ENCODE data around the gene LIG1.

DNA sequence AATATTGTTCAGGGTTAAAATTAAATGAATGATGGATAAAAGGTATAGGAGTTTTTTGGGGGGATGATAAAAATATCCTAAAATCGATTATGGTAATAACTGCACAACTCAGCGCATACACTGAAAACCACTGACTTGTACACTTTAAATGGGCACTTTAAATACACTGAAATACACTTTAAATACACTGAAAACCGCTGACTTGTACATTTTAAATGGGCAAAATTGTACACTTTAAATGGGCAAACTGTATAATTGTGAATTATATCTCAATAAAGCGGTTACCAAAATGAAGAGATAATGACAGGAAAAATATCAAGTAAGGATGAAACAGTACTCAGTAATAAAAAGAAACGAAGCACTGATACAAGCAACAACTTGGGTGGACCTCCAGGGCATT is 1.5 kb downstream of the LIG1 start:
- TF ChIP-seq ZNF791 (tag by site-specific recombination; IDR thresholded peaks at IDR 0.05), result no peak
- TF ChIP-seq ZNF792 (tag by site-specific recombination; IDR thresholded peaks at IDR 0.05), result no peak
- no peak for TF ChIP-seq ZSCAN16 (tag by site-specific recombination; IDR thresholded peaks at IDR 0.05)
- TF ChIP-seq, protein P1, sequence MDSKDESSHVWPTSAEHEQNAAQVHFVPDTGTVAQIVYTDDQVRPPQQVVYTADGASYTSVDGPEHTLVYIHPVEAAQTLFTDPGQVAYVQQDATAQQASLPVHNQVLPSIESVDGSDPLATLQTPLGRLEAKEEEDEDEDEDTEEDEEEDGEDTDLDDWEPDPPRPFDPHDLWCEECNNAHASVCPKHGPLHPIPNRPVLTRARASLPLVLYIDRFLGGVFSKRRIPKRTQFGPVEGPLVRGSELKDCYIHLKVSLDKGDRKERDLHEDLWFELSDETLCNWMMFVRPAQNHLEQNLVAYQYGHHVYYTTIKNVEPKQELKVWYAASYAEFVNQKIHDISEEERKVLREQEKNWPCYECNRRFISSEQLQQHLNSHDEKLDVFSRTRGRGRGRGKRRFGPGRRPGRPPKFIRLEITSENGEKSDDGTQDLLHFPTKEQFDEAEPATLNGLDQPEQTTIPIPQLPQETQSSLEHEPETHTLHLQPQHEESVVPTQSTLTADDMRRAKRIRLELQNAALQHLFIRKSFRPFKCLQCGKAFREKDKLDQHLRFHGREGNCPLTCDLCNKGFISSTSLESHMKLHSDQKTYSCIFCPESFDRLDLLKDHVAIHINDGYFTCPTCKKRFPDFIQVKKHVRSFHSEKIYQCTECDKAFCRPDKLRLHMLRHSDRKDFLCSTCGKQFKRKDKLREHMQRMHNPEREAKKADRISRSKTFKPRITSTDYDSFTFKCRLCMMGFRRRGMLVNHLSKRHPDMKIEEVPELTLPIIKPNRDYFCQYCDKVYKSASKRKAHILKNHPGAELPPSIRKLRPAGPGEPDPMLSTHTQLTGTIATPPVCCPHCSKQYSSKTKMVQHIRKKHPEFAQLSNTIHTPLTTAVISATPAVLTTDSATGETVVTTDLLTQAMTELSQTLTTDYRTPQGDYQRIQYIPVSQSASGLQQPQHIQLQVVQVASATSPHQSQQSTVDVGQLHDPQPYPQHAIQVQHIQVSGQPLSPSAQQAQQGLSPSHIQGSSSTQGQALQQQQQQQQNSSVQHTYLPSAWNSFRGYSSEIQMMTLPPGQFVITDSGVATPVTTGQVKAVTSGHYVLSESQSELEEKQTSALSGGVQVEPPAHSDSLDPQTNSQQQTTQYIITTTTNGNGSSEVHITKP (tag by site-specific recombination; IDR thresholded peaks at IDR 0.05), result no peak
- TF ChIP-seq ZNF292 (tag by site-specific recombination; IDR thresholded peaks at IDR 0.05; ENCODE audit: borderline replicate concordance, low read depth), result no peak
- no peak for TF ChIP-seq ZNF114 (tag by site-specific recombination; IDR thresholded peaks at IDR 0.05)
- TF ChIP-seq, protein P2, sequence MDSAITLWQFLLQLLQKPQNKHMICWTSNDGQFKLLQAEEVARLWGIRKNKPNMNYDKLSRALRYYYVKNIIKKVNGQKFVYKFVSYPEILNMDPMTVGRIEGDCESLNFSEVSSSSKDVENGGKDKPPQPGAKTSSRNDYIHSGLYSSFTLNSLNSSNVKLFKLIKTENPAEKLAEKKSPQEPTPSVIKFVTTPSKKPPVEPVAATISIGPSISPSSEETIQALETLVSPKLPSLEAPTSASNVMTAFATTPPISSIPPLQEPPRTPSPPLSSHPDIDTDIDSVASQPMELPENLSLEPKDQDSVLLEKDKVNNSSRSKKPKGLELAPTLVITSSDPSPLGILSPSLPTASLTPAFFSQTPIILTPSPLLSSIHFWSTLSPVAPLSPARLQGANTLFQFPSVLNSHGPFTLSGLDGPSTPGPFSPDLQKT (IDR thresholded peaks at IDR 0.05; ENCODE audit: borderline replicate concordance, low read depth, low read length), result no peak
- no peak for TF ChIP-seq ZNF350 (tag by site-specific recombination; IDR thresholded peaks at IDR 0.05)
